ENCODE data around the gene ARHGEF19.
"Not testable (repeated sequence)": the region's sequence is repeated elsewhere in the genome, so short reads cannot be mapped to it uniquely, and the experiment has no call there.

ARHGEF19 gene

DNA sequence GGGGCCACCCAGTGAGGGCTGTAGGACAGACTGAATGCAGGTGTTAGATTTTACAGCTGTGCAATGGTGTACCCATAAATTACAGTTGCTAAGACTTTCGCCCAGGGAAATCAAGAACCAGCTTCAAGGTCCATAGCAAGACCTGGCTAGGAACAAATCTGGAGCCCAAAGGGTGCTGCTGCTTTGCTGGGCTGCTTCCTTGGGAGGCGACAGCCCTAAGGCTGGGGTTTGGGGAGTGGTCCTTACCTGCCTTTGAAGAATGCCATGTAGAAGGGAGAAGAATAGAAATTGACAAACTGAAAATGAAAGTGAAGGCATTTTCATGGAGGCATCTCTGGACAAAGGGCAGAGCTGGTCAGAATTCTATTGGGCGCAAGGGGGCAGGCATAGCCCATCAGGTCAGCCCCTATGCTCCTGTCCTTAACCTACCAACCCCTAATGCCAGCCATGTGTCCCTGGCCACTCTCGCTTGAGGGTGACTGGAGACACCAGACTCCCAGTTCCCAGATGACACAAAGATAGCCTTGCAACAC lies 7.6 kb upstream of the ARHGEF19 start:
- no peak for DNase-seq

GRCh38 chr1:16218674-16219071 lies 6.2 kb upstream of the ARHGEF19 start:
- DNase-seq, result no peak

- no peak for DNase-seq
These were observed 5.7 kb upstream of the ARHGEF19 start for GRCh38 chr1:16218014-16218673.

DNA sequence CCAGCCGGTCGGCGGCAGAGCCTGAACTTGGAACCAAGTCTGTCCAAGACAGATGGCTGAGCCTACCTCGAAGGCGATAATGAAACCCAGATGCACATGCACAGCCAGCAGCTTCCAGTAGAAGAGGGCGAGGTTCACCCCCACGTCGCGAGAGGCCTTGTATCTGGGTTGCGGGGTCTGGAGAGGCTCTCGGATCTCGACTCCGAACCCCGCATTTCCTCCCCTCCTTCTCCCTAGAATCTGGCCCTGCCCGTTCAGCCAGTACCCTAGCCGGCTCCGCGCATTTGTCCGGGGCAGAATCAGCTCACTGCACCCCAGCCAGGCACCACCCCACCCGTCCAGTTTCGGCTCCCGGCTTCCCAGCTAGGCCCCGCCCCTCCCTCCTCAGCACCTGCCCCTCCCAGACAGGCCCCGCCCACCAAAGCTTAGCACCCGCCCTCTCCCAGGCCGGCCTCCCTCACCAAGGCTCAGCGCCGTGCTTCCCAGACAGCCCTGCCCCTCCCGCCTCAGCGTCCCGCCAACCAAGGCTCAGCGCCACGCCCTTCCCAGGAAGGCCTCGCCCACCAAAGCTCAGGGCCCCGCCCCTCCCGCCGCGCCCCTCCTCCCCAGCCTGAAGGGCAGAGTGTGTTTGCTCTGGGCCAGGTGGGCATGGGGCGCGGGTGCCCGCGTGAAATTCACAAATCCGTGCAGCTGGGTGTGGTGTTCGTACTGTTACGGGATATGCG lies 4.8 kb upstream of the ARHGEF19 start:
- peak; percentile 94 for DNase-seq

GRCh38 chr1:16215882-16216753 lies 3.7 kb upstream of the ARHGEF19 start:
- DNase-seq, result peak; percentile 71

GRCh38 chr1:16215240-16215639 lies 2.8 kb upstream of the ARHGEF19 start:
- DNase-seq, result not testable (repeated sequence)

DNA sequence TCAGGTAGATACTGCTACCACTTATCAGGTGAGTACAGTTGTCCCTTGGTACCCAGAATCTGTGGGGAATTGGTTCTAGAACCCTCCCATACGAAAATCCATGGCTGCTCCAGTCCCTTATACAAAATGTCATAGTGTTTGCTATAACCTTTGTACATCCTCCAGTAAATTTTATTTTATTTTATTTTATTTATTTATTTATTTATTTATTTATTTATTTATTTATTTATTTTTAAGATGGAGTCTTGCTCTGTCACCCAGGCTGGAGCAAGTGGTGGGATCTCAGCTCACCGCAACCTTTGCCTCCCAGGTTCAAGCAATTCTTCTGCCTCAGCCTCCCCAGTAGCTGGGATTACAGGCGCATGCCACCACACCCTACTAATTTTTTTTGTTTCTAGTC lies 1.1 kb upstream of the ARHGEF19 start:
- not testable (repeated sequence) for DNase-seq

DNA sequence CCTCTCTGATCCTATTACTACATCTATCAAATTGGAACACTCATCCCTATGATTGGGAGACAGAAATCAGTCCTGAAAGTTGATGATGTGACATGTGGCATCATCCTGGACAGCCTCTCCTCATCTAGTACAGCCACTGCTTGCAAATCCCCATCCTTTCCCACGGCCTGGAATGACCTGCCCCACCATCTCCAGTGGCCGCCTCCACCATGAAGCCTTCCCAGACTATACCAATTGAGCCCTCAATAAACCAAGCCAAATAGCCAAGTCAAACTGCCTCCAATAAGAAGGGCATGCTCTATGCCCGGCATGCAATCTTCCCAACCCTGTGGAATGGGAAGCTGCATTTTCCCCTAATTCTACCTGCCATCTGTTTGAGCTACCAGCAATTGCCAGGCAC lies 561 bp upstream of the ARHGEF19 start:
- DNase-seq, result no peak

- DNase-seq, result no peak
These were observed 628 bp downstream of the ARHGEF19 start for GRCh38 chr1:16211824-16212223.

GRCh38 chr1:16210581-16210980 lies 1.9 kb downstream of the ARHGEF19 start:
- no peak for DNase-seq

- no peak for DNase-seq
These were observed 2.5 kb downstream of the ARHGEF19 start for GRCh38 chr1:16209847-16210407.

DNA sequence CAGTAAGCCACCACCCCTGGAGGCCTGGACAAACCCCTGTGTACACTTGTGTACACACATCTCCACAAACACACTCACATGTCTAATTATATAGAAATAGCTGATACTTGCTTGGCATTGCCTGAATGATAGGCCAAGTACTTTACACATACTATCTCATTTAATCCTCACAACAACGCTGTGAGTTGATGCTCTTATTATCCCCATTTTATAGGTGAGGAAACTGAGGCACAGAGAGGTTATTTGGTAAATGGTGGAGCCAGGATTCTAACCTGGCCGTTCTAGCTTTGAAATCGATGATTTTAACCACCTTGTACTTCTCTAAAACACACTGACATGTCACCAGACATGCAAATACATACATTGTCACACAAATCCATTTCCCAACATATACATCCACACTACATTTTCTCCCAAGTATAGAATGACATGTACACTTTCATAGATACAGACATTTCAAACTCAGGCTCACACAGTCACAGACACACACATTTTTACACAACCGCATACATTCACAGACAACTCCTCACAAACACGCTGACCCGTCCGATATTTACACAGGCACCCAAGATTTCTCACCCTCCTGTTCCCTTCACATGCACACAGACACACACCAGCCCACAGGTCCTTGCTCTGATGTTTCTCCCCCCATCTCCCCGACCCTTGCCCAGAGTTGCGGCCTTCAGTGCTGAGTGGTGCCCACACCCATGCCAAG lies 3.2 kb downstream of the ARHGEF19 start:
- no peak for DNase-seq

- peak; percentile 26 for DNase-seq
These were observed 4.0 kb downstream of the ARHGEF19 start for GRCh38 chr1:16208270-16208987.

DNA sequence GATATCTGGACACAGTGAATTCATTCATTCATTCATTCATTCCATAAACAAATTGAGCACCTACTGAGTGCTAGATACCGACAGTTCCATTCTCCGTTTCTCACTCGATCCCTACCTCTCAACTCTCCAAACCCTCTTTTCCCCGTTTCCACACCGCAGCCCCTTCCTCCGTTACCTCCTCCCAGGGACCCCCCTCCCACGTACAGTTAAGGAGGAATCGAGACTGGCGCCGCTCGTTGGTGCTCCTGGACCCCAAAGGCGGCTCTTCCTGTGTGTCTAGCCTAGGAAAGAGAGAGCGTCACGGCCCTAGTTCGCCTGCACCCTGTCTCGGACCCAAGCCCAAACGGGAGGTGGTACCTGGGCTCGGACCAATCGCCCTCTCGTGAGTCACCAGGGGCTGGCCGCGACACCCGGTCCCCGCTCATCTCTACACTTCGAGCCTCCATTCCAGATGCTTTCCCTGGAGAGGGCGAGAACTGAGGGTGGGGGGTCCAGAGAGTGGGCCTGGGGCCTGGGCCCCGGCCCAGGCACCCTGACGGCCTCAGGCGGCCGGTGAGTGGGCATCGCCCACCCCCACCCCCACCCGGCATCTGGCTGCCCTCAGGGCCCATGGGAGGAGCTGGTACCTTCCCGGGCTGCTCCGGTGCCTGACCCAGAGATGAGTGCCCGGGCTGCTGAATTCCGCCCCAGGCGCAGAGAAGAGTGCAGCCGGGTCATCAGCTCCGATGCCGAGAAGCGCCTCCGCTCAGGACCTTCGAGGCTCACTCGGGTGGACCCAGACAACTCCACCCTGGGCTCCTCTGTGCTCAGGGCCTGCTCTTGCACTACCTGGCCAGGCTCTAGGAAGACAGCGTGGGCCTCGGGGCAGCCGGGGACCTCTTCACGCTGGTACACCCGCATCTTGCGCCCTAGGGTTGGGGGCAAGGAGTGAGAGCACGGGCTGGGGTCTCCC lies 4.9 kb downstream of the ARHGEF19 start:
- peak; percentile 17 for DNase-seq

- peak; percentile 98 for DNase-seq
These were observed 5.7 kb downstream of the ARHGEF19 start for GRCh38 chr1:16206547-16207317.

DNA sequence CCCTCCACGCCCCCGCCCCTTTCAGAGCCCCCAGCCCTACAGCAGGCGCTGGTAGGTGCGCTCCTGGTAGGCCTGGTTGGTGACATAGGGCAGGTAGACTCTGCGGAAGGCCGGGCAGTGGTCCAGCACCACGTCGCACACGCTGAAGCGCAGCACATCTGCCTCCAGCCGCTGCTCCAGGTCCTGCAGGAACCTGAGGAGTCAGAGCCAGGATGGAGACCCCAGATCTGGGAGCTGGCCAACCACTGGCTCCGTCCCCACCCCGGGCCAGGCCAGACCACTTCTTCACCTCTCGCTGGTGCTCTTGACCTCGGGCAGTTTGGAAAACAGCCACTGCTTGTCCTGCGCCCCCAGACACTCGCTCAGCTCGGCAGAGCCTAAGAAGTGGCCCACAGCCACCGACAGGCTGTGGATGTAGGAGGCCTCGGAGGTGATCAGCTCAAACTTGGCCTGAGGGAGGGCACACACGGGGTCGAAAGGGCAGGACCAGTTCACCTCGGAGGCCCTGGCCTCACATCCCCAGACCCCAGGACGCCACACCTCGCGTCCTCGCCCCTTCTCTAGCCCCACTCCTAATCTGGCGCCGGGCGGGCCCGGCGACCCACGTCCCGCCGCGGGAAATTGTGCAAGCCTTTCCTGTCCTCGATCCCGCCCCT lies 6.4 kb downstream of the ARHGEF19 start:
- DNase-seq, result no peak

- DNase-seq, result no peak
These were observed 7.1 kb downstream of the ARHGEF19 start for GRCh38 chr1:16205334-16205671.

DNA sequence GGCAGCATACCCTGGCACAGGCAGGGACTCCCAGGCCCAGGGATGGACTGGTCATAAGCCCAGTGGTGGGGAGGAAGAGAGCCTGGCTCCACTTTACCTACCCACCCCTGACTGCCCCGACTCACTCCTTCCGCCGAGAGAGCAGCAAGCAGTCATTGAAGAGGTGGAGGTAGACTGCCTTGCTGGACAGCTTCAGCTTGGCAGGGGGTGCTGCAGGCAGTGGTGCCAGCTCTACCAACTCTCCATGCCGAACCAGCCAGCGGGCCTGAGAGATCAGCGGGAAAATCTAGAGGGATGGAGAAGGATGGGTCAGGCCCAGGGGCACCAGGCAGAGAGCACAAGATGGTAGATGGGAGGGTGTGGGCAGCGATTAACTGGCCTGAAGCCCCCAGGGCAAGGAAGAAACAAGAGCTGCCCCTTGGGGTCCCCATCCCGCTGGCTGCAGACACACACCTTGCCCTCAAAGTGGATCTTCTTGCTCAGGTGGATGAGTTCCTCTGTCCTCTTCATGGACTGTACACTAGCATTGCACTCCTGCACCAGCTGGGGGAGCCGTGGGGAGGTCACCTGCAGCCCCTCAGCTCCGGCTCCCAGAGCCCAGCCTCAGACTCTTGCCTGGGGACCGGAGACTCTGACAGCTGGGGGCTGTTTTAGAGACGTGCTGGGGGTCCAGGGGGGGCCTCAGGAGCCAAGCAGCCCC lies 7.7 kb downstream of the ARHGEF19 start:
- no peak for DNase-seq

Data from fibroblast of skin of back (primary cell).